SK-N-SH (cell line): ENCODE data around the gene CKAP4. TPM values are rescaled to one million over a fixed set of nuclear protein-coding genes. Genes with fewer than 3 reads are reported as not detected.
A peak's percentile ranks its signal among the peaks of the same experiment; 100 is the strongest.

ENCODE experiments used
- CTCF ChIA-PET: fragments of 300-600, 350-600 bp; formaldehyde crosslinking; extraction: SDS; loops from one replicate; lab custom pipeline; 2021; lab: Yijun Ruan, JAX
- POLR2A ChIA-PET: fragments of 350-600 bp; sonication (Branson Sonifier 250); formaldehyde crosslinking; extraction: SDS; loops from one replicate; lab custom pipeline; 2020; ENCODE audit warnings: antibody characterized with exemption, inconsistent platforms; lab: Yijun Ruan, JAX
- DNase-seq: peaks from one replicate; pipeline ENCODE4 v3.0.0; 2012
- H2AFZ ChIP-seq: fragments of 200-600 bp; sonication (generic); 2 replicates; pipeline ENCODE4 v1.8.1; 2016; ENCODE audit warnings: antibody characterized with exemption, mild to moderate bottlenecking, low read depth
- H3F3A ChIP-seq: fragments of 200-600 bp; sonication (generic); replicated peaks from 2 replicates; pipeline ENCODE3; 2016; ENCODE audit warnings: antibody characterized with exemption, mild to moderate bottlenecking; ENCODE audit not compliant: insufficient read depth
- H3K27ac ChIP-seq, 2 experiments: fragments of 200-500 bp in 1 of 2; fragments of 200-600 bp in 1 of 2; sonication (Bioruptor generic) in 1 of 2; sonication (generic), shearing (Covaris generic) in 1 of 2; 2 replicates each; pipeline versions ENCODE4 v1.5.1 to v1.6.1; 2014 to 2016; ENCODE audit warnings: low read depth in 2 of 2, inconsistent platforms in 1 of 2, low read length in 1 of 2, mild to moderate bottlenecking in 1 of 2, mixed read lengths in 1 of 2
- H3K27me3 ChIP-seq: fragments of 200-600 bp; sonication (generic), shearing (Covaris generic); 2 replicates; pipeline ENCODE4 v1.6.1; 2016; ENCODE audit warnings: mixed run types; ENCODE audit not compliant: insufficient read depth
- H3K36me3 ChIP-seq, 2 experiments: fragments of 200-500 bp in 1 of 2; fragments of 200-600 bp in 1 of 2; sonication (Bioruptor generic) in 1 of 2; sonication (generic) in 1 of 2; replicated peaks in 1 of 2; 2 replicates each; pipeline versions ENCODE3 to v1.5.1; 2014 to 2016; ENCODE audit warnings: low read length in 1 of 2, mild to moderate bottlenecking in 1 of 2; ENCODE audit not compliant: insufficient read depth in 2 of 2, control insufficient read depth in 1 of 2
- H3K4me1 ChIP-seq, 2 experiments: fragments of 200-500 bp in 1 of 2; fragments of 200-600 bp in 1 of 2; sonication (Bioruptor generic) in 1 of 2; sonication (generic), shearing (Covaris generic) in 1 of 2; 2 replicates each; pipeline versions ENCODE4 v1.5.1 to v1.6.1; 2014 to 2016; ENCODE audit warnings: low read depth in 1 of 2, low read length in 1 of 2, mixed run types in 1 of 2; ENCODE audit not compliant: insufficient read depth in 2 of 2, control insufficient read depth in 1 of 2
- H3K4me2 ChIP-seq: fragments of 200-600 bp; sonication (generic), shearing (Covaris generic); 2 replicates; pipeline ENCODE4 v1.6.1; 2017; ENCODE audit warnings: mixed run types
- H3K4me3 ChIP-seq, 2 experiments: fragments of 200-500 bp in 1 of 2; fragments of 200-600 bp in 1 of 2; sonication (Bioruptor generic) in 1 of 2; sonication (generic), shearing (Covaris generic) in 1 of 2; 2 replicates each; pipeline versions ENCODE4 v1.5.1 to v1.8.1; 2014 to 2016; ENCODE audit warnings: low read depth in 2 of 2, inconsistent platforms in 1 of 2, low read length in 1 of 2, mild to moderate bottlenecking in 1 of 2, mixed read lengths in 1 of 2, moderate library complexity in 1 of 2
- H3K79me2 ChIP-seq: fragments of 200-600 bp; sonication (generic); 2 replicates; pipeline ENCODE4 v1.8.1; 2017; ENCODE audit warnings: mild to moderate bottlenecking; ENCODE audit not compliant: insufficient read depth
- H3K9ac ChIP-seq: fragments of 200-600 bp; sonication (generic); 2 replicates; pipeline ENCODE4 v1.6.1; 2017; ENCODE audit warnings: mixed run types
- H3K9me2 ChIP-seq: fragments of 200-600 bp; sonication (generic); 2 replicates; pipeline ENCODE4 v1.6.1; 2017; ENCODE audit warnings: mixed run types
- H3K9me3 ChIP-seq: fragments of 200-600 bp; sonication (generic); 2 replicates; pipeline ENCODE4 v1.6.1; 2017; ENCODE audit warnings: mixed run types, mild to moderate bottlenecking, moderate library complexity
- H4K20me1 ChIP-seq: fragments of 200-600 bp; sonication (generic); 2 replicates; pipeline ENCODE4 v1.6.1; 2017; ENCODE audit warnings: mild to moderate bottlenecking, mixed run types; ENCODE audit not compliant: insufficient read depth
- FOXJ3 ChIP-seq: sonication (generic); formaldehyde crosslinking; IDR thresholded peaks from 2 replicates; pipeline ENCODE4 v1.5.1; 2020; ENCODE audit warnings: mild to moderate bottlenecking, missing genetic modification reagents
- MXI1 ChIP-seq: IDR thresholded peaks from 2 replicates; pipeline ENCODE4 v1.6.1; 2012; ENCODE audit warnings: mild to moderate bottlenecking, low read depth, low read length, improper control_type of control experiment
- NFIC ChIP-seq: IDR thresholded peaks from 2 replicates; pipeline ENCODE4 v1.4.0; 2012; ENCODE audit warnings: borderline replicate concordance
- NRF1 ChIP-seq: IDR thresholded peaks from 2 replicates; pipeline ENCODE4 v1.6.1; 2012; ENCODE audit warnings: low read depth, mild to moderate bottlenecking, low read length
- RCOR1 ChIP-seq: fragments of 150-350 bp; IDR thresholded peaks from 2 replicates; pipeline ENCODE4 v1.6.1; 2017; ENCODE audit warnings: antibody characterized with exemption, low read length
- REST ChIP-seq: IDR thresholded peaks from 2 replicates; pipeline ENCODE4 v1.6.1; 2012; ENCODE audit warnings: mild to moderate bottlenecking, low read depth, low read length, moderate library complexity
- SIN3A ChIP-seq: IDR thresholded peaks from 2 replicates; pipeline ENCODE4 v1.6.1; 2012; ENCODE audit warnings: low read depth, mild to moderate bottlenecking, low read length, moderate library complexity, borderline replicate concordance
- TEAD4 ChIP-seq: IDR thresholded peaks from 2 replicates; pipeline ENCODE4 v1.4.0; 2012; ENCODE audit warnings: mild to moderate bottlenecking, borderline replicate concordance; ENCODE audit not compliant: insufficient read depth
- USF1 ChIP-seq: IDR thresholded peaks from 2 replicates; pipeline ENCODE4 v1.4.0; 2012; ENCODE audit warnings: low read depth, borderline replicate concordance
- WGBS: methylation state at CpG from one replicate; pipeline ENCODE4 v1.1.6; 2017; ENCODE audit warnings: low lambda C conversion rate; 5-methylcytosine and 5-hydroxymethylcytosine counted together
- polyA plus RNA-seq, 3 experiments: library from polyadenylated mRNA; depleted of rRNA; stranded (reverse); fragments of >200 nt; gene quantifications; 2 replicates each; pipeline ENCODE4 v1.2.3, GENCODE V29; 2012

CKAP4 gene
- polyA plus RNA-seq, 1 of the 3 experiments (the other 2 are of a cell fraction), result 113 TPM

- Histone ChIP-seq H3K4me2 (no peak overlapping the region), H2AFZ (no peak overlapping the region), H3K9ac (no peak overlapping the region), H3K36me3 (no peaks in the 10 kb centered on the region), H3K9me3 (no peaks in the 10 kb centered on the region), H3K27me3 (no peaks in the 10 kb centered on the region), H3K79me2 (no peaks in the 10 kb centered on the region), H3F3A (no peaks in the 10 kb centered on the region), H3K27ac (no peak overlapping the region), H3K4me1 (peaks cover 0 to 4% of the 10 kb centered on the region in 2 experiments; a peak in 1 of 4 replicates), H4K20me1 (no peaks in the 10 kb centered on the region), H3K9me2 (no peaks in the 10 kb centered on the region), H3K4me3 (no peak overlapping the region)
- TF ChIP-seq TEAD4 (no peak), USF1 (0 out of 2 replicates have a peak, but pooled peaks have one; percentile 17)
- peak; percentile 16 for DNase-seq
- ChIA-PET CTCF (no interaction called here), POLR2A (no interaction called here)
- 58% methylated on average over 4 of the region's 4 CpGs for WGBS
Observed at GRCh38 chr12:106192659-106193393, 55.0 kb downstream of the CKAP4 start.

- Histone ChIP-seq H3K9me2 (no peaks in the 10 kb centered on the region), H3K27me3 (no peaks in the 10 kb centered on the region), H3K36me3 (no peaks in the 10 kb centered on the region), H4K20me1 (no peaks in the 10 kb centered on the region), H3F3A (no peaks in the 10 kb centered on the region), H3K4me3 (no peak overlapping the region), H3K27ac (no peak overlapping the region), H3K9me3 (no peaks in the 10 kb centered on the region), H3K4me2 (no peak overlapping the region), H2AFZ (no peak overlapping the region), H3K79me2 (no peaks in the 10 kb centered on the region), H3K4me1 (peaks cover 0 to 4% of the 10 kb centered on the region in 2 experiments; a peak in 1 of 4 replicates), H3K9ac (no peak overlapping the region)
- 78% methylated on average over 3 of the region's 3 CpGs for WGBS
- POLR2A ChIA-PET, result no interaction called here
- CTCF ChIA-PET, result interaction anchor here (1.1 kb wide), 1 partner anchor 55 kb away, joined by 4 read pairs; no protein-coding TSS in a partner anchor
- TF ChIP-seq REST, result no peak
- TF ChIP-seq NRF1, result no peak
- no peak for TF ChIP-seq TEAD4
- TF ChIP-seq SIN3A, result no peak
- no peak for TF ChIP-seq MXI1
- TF ChIP-seq USF1, result no peak
- TF ChIP-seq RCOR1, result no peak
- TF ChIP-seq NFIC, result no peak
- TF ChIP-seq FOXJ3 (CRISPR knock-in tag), result no peak
- DNase-seq, result no peak
Observed at GRCh38 chr12:106190581-106190980, 57.2 kb downstream of the CKAP4 start.
